HAP-1 (cell line): ENCODE measurements around the gene CYGB.
"Not testable (repeated sequence)": the region's sequence is repeated elsewhere in the genome, so short reads cannot be mapped to it uniquely, and the experiment has no call there.

Experiments used
- DNase-seq, 2 experiments: peaks; one replicate each; pipeline ENCODE4 v3.0.0-alpha.2; 2016 to 2020; ENCODE audit warnings: low spot score in 2 of 2
- H3K27me3 ChIP-seq: fragments of 250-450 bp; sonication (Bioruptor Pico); 2 replicates; pipeline ENCODE4 v1.5.1; 2020; ENCODE audit warnings: low read depth, mild to moderate bottlenecking, moderate library complexity
- H3K36me3 ChIP-seq: fragments of 250-450 bp; sonication (Bioruptor Pico); replicated peaks from 2 replicates; pipeline ENCODE4 v1.5.1; 2020; ENCODE audit warnings: mild to moderate bottlenecking
- H3K4me1 ChIP-seq: fragments of 250-450 bp; sonication (Bioruptor Pico); 2 replicates; pipeline ENCODE4 v1.5.1; 2020; ENCODE audit warnings: mild to moderate bottlenecking
- H3K4me3 ChIP-seq: fragments of 250-450 bp; sonication (Bioruptor Pico); 2 replicates; pipeline ENCODE4 v1.5.1; 2020; ENCODE audit warnings: mild to moderate bottlenecking, moderate library complexity
- H3K9me3 ChIP-seq: fragments of 250-450 bp; sonication (Bioruptor Pico); 2 replicates; pipeline ENCODE4 v1.5.1; 2020; ENCODE audit warnings: mild to moderate bottlenecking, moderate library complexity
- in situ Hi-C: fragments of 300-500 bp; cut with MboI; formaldehyde crosslinking; loops from 3 replicates; pipeline ENCODE4 v1.14.3; 2020; ENCODE audit warnings: low sequenced_read_pairs, inconsistent platforms, mixed read lengths

CYGB gene

GRCh38 chr17:76533640-76534359 lies 3.7 kb downstream of the CYGB start:
- H3K4me1 ChIP-seq, H3K4me3 ChIP-seq, H3K36me3 ChIP-seq, H3K9me3 ChIP-seq, H3K27me3 ChIP-seq, in situ Hi-C loops, DNase-seq: not testable (repeated sequence)

DNA sequence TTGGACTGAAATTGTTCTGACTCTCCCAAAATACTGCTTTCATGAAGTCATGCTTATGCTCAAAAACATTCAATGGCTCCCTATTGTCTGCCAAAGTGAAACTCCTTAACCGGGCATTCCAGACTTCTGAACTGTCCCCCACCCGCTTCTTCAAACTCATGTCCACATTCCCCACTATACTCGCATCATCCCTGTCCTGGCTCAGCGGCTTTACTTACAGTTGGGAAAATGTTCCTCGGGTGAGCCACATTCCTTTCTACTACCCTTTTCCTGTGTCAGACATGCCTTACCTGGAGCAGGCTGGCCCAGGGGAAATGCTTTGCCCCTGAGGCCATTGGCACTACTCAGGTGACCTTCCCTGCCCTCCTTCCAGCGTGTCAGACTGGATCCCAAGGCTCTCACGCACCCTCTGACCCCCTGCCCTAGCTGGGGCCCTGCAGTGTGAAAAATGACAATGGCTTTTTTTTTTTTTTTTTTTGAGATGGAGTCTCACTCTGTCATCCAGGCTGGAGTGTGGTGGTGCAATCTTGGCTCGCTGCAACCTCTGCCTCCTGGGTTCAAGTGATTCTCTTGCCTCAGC lies 5.3 kb downstream of the CYGB start:
- no peaks in the 10 kb centered on the region for H3K27me3 ChIP-seq
- no peaks in the 10 kb centered on the region for H3K4me1 ChIP-seq
- H3K36me3 ChIP-seq = no peaks in the 10 kb centered on the region
- no peak overlapping the region for H3K4me3 ChIP-seq
- in situ Hi-C loops = no loop called here
- H3K9me3 ChIP-seq = no peaks in the 10 kb centered on the region
- DNase-seq = no peak

DNA sequence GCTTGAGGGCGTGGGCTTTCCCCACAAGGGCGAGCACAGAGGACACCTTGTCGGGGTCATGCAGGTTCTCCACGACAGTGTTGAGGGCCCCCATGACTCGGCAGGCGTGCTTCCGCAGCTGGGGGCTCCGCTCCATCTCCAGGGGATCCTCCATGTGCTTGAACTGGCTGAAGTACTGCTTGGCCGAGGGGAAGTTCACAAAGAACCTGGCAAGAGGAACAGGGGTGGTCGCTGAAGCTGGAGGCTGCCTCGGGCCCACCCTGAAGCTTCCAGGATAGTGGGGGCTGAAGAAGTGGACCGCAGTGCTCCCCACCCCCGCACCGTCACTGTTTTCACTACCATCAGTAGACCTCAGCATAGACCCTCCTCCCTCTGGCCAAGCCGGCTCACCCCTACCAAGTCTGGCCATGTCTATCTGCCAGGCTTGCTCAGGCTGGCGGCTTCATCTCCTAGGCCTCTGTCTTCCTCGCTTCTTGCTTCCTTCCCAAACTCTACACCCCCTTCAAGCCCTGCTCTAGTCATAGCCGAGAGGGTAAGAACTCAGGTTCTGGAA lies 5.9 kb downstream of the CYGB start:
- DNase-seq = no peak
- Histone ChIP-seq H3K4me1 (no peaks in the 10 kb centered on the region), H3K27me3 (no peaks in the 10 kb centered on the region), H3K9me3 (no peaks in the 10 kb centered on the region), H3K36me3 (no peaks in the 10 kb centered on the region), H3K4me3 (no peak overlapping the region)
- in situ Hi-C loops = no loop called here

DNA sequence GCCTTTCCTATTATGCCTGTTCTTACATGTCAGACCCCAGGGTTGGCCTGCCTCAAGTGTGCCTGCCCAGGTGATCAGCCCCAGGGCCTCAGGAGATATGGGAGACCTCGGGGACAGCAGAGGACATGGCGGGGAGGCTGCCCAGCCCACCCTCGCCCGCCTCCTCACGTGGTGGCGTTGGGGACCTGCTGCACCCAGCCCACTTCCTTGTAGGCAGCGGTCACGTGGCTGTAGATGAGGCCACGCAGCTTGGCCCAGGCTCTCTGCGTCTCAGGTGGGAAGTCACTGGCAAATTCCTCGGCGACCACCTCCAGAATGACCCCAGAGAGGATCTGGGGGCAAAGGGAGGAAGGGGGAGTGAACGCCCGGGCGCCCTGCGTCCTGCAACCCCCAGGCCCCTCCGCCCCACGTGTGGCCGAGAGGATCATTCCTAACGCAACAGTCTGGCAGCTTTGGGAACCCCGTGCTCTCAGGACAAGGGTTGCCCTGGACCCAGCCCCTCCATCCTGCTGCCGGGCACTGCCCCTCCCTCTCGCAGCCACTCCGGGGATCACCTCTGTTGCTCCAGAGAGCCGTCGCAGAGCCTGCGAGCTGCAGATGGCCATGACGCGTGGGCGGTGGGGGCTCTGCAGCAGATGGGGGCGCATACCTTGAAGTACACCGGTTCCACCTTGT lies 6.6 kb downstream of the CYGB start:
- H3K4me3 ChIP-seq = no peak overlapping the region
- DNase-seq = no peak
- no peaks in the 10 kb centered on the region for H3K27me3 ChIP-seq
- H3K9me3 ChIP-seq = no peaks in the 10 kb centered on the region
- in situ Hi-C loops = no loop called here
- no peaks in the 10 kb centered on the region for H3K4me1 ChIP-seq
- H3K36me3 ChIP-seq = no peaks in the 10 kb centered on the region

- H3K4me3 ChIP-seq = no peak overlapping the region
- no peaks in the 10 kb centered on the region for H3K27me3 ChIP-seq
- H3K9me3 ChIP-seq = no peaks in the 10 kb centered on the region
- no peaks in the 10 kb centered on the region for H3K4me1 ChIP-seq
- no peaks in the 10 kb centered on the region for H3K36me3 ChIP-seq
- no peak for DNase-seq
- in situ Hi-C loops = no loop called here
Observed at GRCh38 chr17:76530095-76530723, 7.3 kb downstream of the CYGB start.

- Histone ChIP-seq H3K27me3 (no peaks in the 10 kb centered on the region), H3K4me3 (no peak overlapping the region), H3K4me1 (no peaks in the 10 kb centered on the region), H3K9me3 (no peaks in the 10 kb centered on the region), H3K36me3 (no peaks in the 10 kb centered on the region)
- in situ Hi-C loops = loop anchor here (10.0 kb wide), 1 partner anchor 95 kb away; no protein-coding TSS in a partner anchor
- DNase-seq = no peak
Observed at GRCh38 chr17:76529224-76530094, 8.1 kb downstream of the CYGB start.

DNA sequence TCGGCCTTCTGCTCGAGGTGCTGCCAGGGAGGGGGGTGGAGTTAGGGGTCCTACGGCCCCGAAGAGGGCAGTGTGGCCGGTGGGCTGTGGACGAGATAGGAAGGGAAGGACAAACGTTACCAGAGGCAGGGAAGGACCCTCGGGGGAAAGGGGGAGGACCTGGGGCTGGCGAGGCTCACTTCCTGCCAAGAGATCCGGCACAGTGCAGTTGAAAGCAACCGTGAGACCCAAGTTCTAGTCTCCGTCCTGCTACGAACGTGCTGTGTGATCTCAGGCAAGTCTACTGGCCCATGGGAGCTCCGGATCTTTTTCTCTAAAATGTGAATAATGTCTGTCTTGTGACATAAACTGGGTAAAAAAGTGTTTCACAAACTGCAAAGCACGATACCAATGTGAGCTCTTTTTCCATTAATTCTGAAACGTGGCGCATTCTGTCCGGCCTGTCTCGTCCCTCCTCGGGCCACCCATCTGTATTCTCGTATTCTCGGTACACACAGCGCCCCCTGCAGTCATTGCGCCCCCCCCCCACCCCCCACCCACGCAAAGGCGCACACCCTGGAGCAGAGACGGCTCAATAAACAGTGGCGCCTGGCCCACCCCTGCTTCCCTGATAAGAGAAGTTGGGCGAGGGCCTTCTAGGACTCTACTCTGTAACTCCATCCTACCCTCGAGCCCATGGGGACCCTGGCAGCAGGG lies 8.8 kb downstream of the CYGB start:
- no peaks in the 10 kb centered on the region for H3K4me1 ChIP-seq
- no peaks in the 10 kb centered on the region for H3K27me3 ChIP-seq
- no peak overlapping the region for H3K4me3 ChIP-seq
- H3K36me3 ChIP-seq = no peaks in the 10 kb centered on the region
- DNase-seq = no peak
- in situ Hi-C loops = loop anchor here (10.0 kb wide), 1 partner anchor 96 kb away; no protein-coding TSS in a partner anchor
- H3K9me3 ChIP-seq = no peaks in the 10 kb centered on the region

- in situ Hi-C loops = loop anchor here (10.0 kb wide), 1 partner anchor 97 kb away; no protein-coding TSS in a partner anchor
- H3K4me3 ChIP-seq = no peak overlapping the region
- no peaks in the 10 kb centered on the region for H3K27me3 ChIP-seq
- DNase-seq = no peak
- H3K36me3 ChIP-seq = no peaks in the 10 kb centered on the region
- H3K9me3 ChIP-seq = no peaks in the 10 kb centered on the region
- no peaks in the 10 kb centered on the region for H3K4me1 ChIP-seq
Observed at GRCh38 chr17:76528156-76528527, 9.4 kb downstream of the CYGB start.

GRCh38 chr17:76527430-76528111 lies 9.9 kb downstream of the CYGB start:
- in situ Hi-C loops = loop anchor here (10.0 kb wide), 1 partner anchor 97 kb away; no protein-coding TSS in a partner anchor
- H3K4me1 ChIP-seq = no peaks in the 10 kb centered on the region
- no peaks in the 10 kb centered on the region for H3K9me3 ChIP-seq
- no peaks in the 10 kb centered on the region for H3K27me3 ChIP-seq
- no peak for DNase-seq
- H3K4me3 ChIP-seq = no peak overlapping the region
- H3K36me3 ChIP-seq = no peaks in the 10 kb centered on the region

DNA sequence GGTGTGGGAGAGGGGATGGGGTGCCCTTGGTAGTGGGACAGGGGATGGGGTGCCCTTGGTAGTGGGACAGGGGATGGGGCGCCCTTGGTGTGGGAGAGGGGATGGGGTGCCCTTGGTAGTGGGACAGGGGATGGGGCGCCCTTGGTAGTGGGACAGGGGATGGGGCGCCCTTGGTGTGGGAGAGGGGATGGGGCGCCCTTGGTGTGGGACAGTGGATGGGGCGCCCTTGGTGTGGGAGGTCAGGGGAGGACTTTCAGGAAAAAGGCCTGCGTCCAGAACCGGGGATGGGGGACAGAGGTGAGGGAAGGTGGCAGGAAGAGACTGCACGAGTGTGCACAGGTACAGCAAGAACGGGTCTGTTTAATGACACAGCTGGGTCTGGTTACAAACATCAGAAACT lies 10.5 kb downstream of the CYGB start:
- DNase-seq, H3K36me3 ChIP-seq, H3K4me1 ChIP-seq, H3K4me3 ChIP-seq, H3K9me3 ChIP-seq, H3K27me3 ChIP-seq: not testable (repeated sequence)
- in situ Hi-C loops = loop anchor here (10.0 kb wide), 1 partner anchor 98 kb away; no protein-coding TSS in a partner anchor

DNA sequence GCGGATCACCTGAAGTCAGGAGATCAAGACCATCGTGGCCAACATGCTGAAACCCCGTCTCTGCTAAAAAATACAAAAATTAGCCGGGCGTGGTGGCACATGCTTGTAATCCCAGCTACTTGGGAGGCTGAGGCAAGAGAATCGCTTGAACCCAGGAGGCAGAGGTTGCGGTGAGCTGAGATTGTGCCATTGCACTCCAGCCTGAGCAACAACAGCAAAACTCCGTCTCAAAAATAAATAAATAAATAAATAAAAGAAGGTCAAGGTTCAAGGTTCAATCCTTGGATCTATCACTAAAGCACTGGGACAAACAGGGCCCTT lies 12.0 kb downstream of the CYGB start:
- in situ Hi-C loops = loop anchor here (10.0 kb wide), 1 partner anchor 99 kb away; no protein-coding TSS in a partner anchor
- not testable (repeated sequence) for DNase-seq, H3K4me1 ChIP-seq, H3K4me3 ChIP-seq, H3K36me3 ChIP-seq, H3K9me3 ChIP-seq, H3K27me3 ChIP-seq
